T-helper 9 cell (primary cell): ENCODE measurements around the gene SULT2B1.
"Not testable (repeated sequence)": the region's sequence is repeated elsewhere in the genome, so short reads cannot be mapped to it uniquely, and the experiment has no call there.

Experiments
- DNase-seq: peaks from one replicate; pipeline ENCODE4 v3.0.0-alpha.2; 2020

The SULT2B1 gene

GRCh38 chr19:48623556-48624066 lies 71.6 kb downstream of the SULT2B1 start:
- no peak for DNase-seq

GRCh38 chr19:48624067-48624594 lies 72.2 kb downstream of the SULT2B1 start:
- DNase-seq: peak; percentile 89

GRCh38 chr19:48624791-48625723 lies 73.1 kb downstream of the SULT2B1 start:
- DNase-seq: no peak

- DNase-seq: no peak
Observed at GRCh38 chr19:48625891-48626327, 73.9 kb downstream of the SULT2B1 start.

- DNase-seq: no peak
Observed at GRCh38 chr19:48627201-48627864, 75.4 kb downstream of the SULT2B1 start.

- DNase-seq: no peak
Observed at GRCh38 chr19:48627865-48628314, 75.9 kb downstream of the SULT2B1 start.

GRCh38 chr19:48628486-48629296 lies 76.7 kb downstream of the SULT2B1 start:
- DNase-seq: no peak

GRCh38 chr19:48629297-48629598 lies 77.3 kb downstream of the SULT2B1 start:
- DNase-seq: no peak

- DNase-seq: no peak
Observed at GRCh38 chr19:48629599-48630295, 77.8 kb downstream of the SULT2B1 start.

GRCh38 chr19:48630296-48631063 lies 78.5 kb downstream of the SULT2B1 start:
- DNase-seq: no peak

- DNase-seq: no peak
Observed at GRCh38 chr19:48631225-48631624, 79.3 kb downstream of the SULT2B1 start.

- DNase-seq: not testable (repeated sequence)
Observed at GRCh38 chr19:48632286-48632685, 80.3 kb downstream of the SULT2B1 start.

- no peak for DNase-seq
Observed at GRCh38 chr19:48632692-48633147, 80.7 kb downstream of the SULT2B1 start.

- no peak for DNase-seq
Observed at GRCh38 chr19:48633148-48634035, 81.4 kb downstream of the SULT2B1 start.

- DNase-seq: no peak
Observed at GRCh38 chr19:48634036-48634342, 82.0 kb downstream of the SULT2B1 start.

- peak; percentile 82 for DNase-seq
Observed at GRCh38 chr19:48634424-48635262, 82.7 kb downstream of the SULT2B1 start.

- DNase-seq: peak; percentile 74
Observed at GRCh38 chr19:48635263-48635965, 83.4 kb downstream of the SULT2B1 start.
